WTC11 (cell line): Measurements from ENCODE around the gene POLR1H.

ENCODE experiments used
- CREB1 ChIP-seq: sonication (generic); formaldehyde crosslinking; IDR thresholded peaks from 2 replicates; pipeline ENCODE4 v1.8.0; 2023; ENCODE audit warnings: mild to moderate bottlenecking, missing genetic modification reagents
- ELF4 ChIP-seq: sonication (generic); formaldehyde crosslinking; IDR thresholded peaks from 2 replicates; pipeline ENCODE4 v1.8.1; 2022; ENCODE audit warnings: low read depth, mild to moderate bottlenecking, moderate library complexity, missing genetic modification reagents
- ERG ChIP-seq: fragments of 250-450 bp; sonication (Bioruptor Pico); IDR thresholded peaks from 2 replicates; pipeline ENCODE4 v1.8.0; 2021; ENCODE audit warnings: mild to moderate bottlenecking
- JUN ChIP-seq: sonication (generic); formaldehyde crosslinking; IDR thresholded peaks from 2 replicates; pipeline ENCODE4 v1.8.0; 2023; ENCODE audit warnings: mild to moderate bottlenecking, missing genetic modification reagents
- NFYB ChIP-seq: sonication (generic); formaldehyde crosslinking; conservative IDR thresholded peaks from 2 replicates; pipeline ENCODE4 v1.8.0; 2022; ENCODE audit warnings: low read depth, missing genetic modification reagents
- NR1H2 ChIP-seq: sonication (generic); formaldehyde crosslinking; IDR thresholded peaks from 2 replicates; pipeline ENCODE4 v1.9.0; 2021; ENCODE audit warnings: mild to moderate bottlenecking, moderate library complexity, missing genetic modification reagents
- TCF7 ChIP-seq: sonication (generic); formaldehyde crosslinking; IDR thresholded peaks from 2 replicates; pipeline ENCODE4 v1.8.0; 2022; ENCODE audit warnings: mild to moderate bottlenecking, low read depth, missing genetic modification reagents, moderate library complexity
- USF2 ChIP-seq: sonication (generic); formaldehyde crosslinking; IDR thresholded peaks from 2 replicates; pipeline ENCODE4 v1.8.1; 2023; ENCODE audit warnings: mild to moderate bottlenecking, missing genetic modification reagents, moderate library complexity
- ZNF138 ChIP-seq: sonication (generic); formaldehyde crosslinking; conservative IDR thresholded peaks from 2 replicates; pipeline ENCODE4 v1.8.1; 2022; ENCODE audit warnings: mild to moderate bottlenecking, moderate library complexity, missing genetic modification reagents
- TF ChIP-seq, protein P1 (sequence below): fragments of 250-450 bp; sonication (Bioruptor Pico); IDR thresholded peaks from 2 replicates; pipeline ENCODE4 v2.1.2; 2022; ENCODE audit warnings: mild to moderate bottlenecking, moderate library complexity
- TF ChIP-seq, protein P2 (sequence below): sonication (generic); formaldehyde crosslinking; IDR thresholded peaks from 2 replicates; pipeline ENCODE4 v1.8.0; 2022; ENCODE audit warnings: mild to moderate bottlenecking, missing genetic modification reagents
- TF ChIP-seq, protein P3 (sequence below): fragments of 200-600 bp; IDR thresholded peaks from 2 replicates; pipeline ENCODE4 v1.8.0; 2022; ENCODE audit warnings: antibody characterized with exemption
- TF ChIP-seq, protein P4 (sequence below): sonication (generic); formaldehyde crosslinking; IDR thresholded peaks from 2 replicates; pipeline ENCODE4 v1.8.1; 2022; ENCODE audit warnings: low read depth, missing genetic modification reagents, borderline replicate concordance

DNA sequence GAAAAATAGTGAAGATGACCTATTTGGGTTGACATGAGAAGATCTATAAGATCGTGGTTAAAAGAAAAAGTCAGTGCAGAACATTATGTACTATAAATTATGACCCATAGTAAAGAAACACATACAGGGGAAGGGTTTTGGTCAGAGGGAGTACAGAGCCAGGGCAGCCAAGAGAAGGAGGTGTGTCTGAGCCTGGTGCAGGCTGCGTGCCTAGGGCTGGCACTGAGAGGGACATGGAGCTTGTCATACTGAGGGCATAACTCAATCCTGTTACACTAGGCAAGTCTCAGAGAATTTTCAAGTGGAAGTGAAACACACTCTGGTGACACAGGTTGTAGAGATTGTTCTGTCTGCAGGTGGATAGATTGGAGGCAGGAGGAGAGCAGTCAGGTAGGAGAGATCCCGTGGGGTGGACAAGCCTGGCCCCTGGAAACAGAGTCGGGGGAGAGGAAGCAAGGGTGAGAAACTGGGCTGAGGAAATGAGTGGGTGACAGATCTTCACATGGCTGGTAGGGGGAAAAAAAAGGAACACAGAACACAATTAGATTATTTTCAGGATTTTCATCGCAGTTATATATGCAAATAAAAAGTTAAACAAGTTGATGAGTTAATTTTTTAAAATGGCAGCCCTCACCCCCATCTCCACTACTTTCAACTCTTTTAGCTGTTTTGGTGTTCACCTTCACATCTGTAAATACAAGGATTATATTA is 33.0 kb downstream of the POLR1H start:
- TF ChIP-seq, protein P1, sequence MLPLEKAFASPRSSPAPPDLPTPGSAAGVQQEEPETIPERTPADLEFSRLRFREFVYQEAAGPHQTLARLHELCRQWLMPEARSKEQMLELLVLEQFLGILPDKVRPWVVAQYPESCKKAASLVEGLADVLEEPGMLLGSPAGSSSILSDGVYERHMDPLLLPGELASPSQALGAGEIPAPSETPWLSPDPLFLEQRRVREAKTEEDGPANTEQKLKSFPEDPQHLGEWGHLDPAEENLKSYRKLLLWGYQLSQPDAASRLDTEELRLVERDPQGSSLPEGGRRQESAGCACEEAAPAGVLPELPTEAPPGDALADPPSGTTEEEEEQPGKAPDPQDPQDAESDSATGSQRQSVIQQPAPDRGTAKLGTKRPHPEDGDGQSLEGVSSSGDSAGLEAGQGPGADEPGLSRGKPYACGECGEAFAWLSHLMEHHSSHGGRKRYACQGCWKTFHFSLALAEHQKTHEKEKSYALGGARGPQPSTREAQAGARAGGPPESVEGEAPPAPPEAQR (CRISPR knock-in tag), result no peak
- TF ChIP-seq, protein P2, sequence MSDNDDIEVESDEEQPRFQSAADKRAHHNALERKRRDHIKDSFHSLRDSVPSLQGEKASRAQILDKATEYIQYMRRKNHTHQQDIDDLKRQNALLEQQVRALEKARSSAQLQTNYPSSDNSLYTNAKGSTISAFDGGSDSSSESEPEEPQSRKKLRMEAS, result no peak
- TF ChIP-seq, protein P3, sequence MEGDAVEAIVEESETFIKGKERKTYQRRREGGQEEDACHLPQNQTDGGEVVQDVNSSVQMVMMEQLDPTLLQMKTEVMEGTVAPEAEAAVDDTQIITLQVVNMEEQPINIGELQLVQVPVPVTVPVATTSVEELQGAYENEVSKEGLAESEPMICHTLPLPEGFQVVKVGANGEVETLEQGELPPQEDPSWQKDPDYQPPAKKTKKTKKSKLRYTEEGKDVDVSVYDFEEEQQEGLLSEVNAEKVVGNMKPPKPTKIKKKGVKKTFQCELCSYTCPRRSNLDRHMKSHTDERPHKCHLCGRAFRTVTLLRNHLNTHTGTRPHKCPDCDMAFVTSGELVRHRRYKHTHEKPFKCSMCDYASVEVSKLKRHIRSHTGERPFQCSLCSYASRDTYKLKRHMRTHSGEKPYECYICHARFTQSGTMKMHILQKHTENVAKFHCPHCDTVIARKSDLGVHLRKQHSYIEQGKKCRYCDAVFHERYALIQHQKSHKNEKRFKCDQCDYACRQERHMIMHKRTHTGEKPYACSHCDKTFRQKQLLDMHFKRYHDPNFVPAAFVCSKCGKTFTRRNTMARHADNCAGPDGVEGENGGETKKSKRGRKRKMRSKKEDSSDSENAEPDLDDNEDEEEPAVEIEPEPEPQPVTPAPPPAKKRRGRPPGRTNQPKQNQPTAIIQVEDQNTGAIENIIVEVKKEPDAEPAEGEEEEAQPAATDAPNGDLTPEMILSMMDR, result no peak
- TF ChIP-seq ERG (CRISPR knock-in tag) (no peak), JUN (CRISPR knock-in tag) (no peak), USF2 (no peak), NR1H2 (CRISPR knock-in tag) (no peak), CREB1 (CRISPR knock-in tag) (no peak), NFYB (CRISPR knock-in tag) (no peak), TCF7 (CRISPR knock-in tag) (no peak), ZNF138 (CRISPR knock-in tag) (no peak), ELF4 (CRISPR knock-in tag) (no peak)
- TF ChIP-seq, protein P4, sequence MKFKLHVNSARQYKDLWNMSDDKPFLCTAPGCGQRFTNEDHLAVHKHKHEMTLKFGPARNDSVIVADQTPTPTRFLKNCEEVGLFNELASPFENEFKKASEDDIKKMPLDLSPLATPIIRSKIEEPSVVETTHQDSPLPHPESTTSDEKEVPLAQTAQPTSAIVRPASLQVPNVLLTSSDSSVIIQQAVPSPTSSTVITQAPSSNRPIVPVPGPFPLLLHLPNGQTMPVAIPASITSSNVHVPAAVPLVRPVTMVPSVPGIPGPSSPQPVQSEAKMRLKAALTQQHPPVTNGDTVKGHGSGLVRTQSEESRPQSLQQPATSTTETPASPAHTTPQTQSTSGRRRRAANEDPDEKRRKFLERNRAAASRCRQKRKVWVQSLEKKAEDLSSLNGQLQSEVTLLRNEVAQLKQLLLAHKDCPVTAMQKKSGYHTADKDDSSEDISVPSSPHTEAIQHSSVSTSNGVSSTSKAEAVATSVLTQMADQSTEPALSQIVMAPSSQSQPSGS (CRISPR knock-in tag), result no peak
